GM21619 (cell line): ENCODE data around the gene CHD9NB.

ENCODE experiments used
- ATAC-seq: cut with Tn5 transposase; IDR thresholded peaks from one replicate; pipeline ENCODE4 v1.9.1; 2021; ENCODE audit not compliant: unreplicated experiment

Gene CHD9NB

DNA sequence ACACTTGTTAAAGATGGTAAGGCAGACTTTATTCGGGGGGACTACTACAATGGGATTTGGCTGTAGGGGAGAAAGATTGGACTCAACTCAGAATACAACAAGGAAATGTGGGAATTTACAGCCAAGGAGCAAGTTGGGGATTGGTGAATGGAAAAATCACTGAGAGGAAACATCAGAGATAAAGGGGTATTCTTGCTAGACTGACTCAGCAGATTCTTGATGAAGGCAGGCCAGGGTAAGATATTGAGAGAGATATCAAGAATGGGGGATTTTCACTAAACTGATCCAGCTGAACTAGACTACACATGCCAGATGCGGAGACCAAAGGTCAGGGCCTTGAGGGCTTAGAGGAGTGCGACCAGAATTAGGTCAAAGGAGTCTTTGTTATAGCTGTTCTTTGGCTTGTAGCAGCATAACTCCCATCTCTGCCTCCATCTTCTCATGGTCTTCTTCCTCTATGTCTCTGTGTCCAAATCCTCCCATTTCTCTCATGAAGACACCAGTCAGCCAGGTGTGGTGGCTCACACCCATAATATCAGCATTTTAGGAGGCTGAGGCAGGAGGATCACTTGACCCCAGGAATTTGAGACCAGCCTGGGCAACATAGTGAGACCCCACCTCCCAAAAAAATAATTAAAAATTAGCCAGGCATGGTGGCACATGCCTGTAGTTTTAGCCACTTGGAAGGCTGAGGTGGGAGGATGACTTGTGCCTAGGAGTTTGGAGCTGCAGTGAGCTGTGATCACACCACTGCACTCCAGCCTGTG is 17.3 kb downstream of the CHD9NB start:
- no peak for ATAC-seq

DNA sequence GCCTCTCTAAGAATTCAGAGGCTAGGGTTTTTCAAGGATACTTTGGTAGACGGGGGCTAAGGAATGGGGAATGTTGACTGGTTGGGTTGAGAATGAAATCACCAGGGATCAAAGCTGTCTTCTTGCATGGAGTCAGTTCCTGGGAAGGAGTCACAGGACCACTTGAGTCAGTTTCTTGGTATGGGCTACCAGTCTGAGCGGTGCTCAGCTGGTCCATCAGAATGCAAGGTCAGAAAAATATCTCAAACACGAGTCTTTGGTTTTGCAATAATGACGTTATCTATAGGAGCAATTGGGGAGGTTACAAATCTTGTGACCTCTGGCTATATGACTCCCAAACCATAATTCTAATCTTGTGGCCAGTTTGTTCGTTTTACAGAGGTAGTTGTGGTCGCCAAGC is 18.4 kb downstream of the CHD9NB start:
- ATAC-seq = no peak

DNA sequence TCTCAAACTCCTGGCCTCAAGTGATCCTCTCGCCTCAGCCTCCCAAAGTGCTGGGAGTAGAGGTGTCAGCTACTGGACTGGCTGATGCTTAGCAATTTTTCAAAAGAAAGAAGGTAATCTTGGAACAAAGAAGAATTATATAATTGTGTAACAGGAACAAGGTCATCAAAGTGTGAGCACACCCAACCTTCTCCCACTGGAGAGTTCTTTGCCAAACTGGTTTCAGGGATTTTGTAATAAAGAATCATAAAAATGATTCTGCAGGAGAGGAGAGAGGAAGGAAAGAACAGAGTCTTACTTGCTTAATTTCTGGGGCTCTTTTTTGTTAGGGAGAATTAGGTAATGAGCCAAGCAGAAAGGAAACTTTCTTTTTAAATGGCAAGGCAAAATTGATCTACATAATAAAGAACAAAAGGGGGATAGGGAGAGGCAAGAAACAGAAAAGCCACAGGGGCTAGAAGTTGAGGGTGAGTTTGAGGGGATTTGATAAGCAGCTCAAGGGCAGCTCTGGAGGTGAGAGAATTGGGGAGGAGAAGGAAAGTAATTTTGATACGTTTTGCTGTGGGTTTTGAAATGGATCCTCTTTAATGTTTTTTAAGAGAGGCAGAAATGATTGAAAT is 21.3 kb downstream of the CHD9NB start:
- ATAC-seq = no peak

DNA sequence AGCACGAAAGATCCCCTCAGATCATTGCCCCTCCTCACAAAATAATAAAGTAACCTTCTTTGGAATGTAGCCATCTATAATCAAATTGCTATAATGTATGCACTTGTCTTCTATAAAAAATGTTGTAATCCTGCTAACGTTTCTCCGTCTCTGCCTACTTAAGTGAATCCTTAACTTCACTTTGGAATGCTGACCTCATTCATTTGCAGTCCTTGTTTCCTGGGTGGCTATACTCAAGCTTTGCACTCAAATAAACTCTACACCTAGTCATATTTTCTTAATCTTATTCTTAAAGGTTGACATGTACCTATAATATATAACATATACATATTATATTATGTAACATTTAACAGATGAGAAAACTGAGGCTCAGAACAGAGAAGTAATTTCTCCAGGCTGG is 22.7 kb downstream of the CHD9NB start:
- ATAC-seq = no peak

DNA sequence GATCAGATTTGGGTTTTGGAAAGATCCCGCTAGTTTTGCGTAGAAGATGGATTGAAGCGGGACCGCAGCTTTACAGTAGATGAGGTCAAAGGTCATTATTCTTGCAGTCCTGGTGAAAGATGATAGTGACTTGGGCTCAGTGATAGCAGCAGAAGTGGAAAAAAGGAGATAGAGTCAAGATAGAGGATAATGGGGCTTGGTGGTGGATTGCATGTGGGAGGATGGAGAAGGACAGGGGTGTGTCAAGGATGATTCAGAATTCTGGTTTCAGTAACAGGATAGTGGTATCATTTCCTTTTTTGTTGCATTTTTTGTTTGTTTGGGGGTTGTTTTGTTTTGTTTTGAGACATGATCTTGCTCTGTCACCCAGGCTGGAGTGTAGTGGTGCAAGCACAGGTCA is 28.7 kb downstream of the CHD9NB start:
- ATAC-seq = no peak

DNA sequence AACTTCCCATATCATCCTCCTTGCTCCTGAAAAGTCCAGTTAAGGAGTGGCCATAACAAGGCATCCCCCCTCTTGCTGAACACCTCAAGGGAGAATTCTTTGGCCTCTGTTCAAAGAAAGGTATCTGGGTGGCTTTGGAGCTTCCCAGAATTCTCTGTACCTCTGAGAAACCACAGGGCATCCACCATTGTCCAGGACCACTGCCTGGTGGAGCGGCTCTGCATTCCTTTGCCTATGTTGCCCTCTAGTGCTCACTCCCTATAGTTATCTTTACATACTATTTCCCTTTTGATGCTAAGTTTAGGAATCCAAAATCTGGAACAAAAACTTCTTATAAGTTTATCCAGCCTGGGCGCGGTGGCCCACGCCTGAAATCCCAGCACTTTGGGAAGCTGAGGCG is 30.3 kb downstream of the CHD9NB start:
- peak; percentile 56 for ATAC-seq

DNA sequence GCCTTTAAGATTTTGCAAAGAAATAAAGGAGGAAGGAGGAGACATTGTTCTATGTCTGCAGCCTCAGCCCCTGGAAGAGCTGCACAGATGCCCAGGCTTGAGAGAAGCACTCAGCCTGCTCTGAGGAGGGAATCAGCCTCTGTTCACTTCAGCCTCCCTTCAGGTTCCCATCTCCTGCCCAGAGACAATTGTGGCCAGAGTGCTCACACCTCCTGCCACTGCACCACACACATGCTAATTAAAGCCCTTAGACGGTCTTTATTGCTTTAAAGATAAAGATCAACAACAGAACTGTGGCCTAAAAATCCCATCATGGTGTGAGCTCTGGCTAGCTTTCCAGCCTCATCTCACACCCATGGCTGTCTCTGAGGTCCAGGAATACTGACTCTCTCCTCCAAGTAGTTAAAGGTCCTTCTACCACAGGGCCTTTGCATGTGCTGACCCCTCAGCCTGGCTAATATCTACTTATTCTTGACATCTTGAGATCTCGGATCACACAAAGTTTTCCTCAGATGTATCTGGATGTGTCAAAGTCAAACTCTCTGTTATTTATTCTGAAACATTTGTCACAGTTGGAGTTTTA is 33.8 kb downstream of the CHD9NB start:
- no peak for ATAC-seq

DNA sequence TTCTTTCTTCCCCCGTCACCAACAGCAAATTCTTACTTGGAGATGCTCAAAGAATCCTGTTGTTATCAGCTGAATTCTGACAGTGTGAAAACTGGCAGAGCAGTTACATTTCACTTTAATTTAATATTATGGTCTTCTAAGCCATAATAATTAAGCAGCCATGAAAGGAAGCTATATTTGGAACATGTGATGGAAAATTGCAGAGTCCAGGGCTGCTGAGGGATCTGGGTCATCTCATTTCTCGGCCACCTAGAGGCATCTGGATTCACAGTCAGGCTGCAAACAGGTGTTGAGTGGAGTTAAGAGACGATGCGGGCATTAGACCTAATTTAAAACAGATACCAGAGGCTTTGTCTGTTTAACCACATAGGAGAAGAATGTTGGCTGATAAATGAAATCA is 38.4 kb downstream of the CHD9NB start:
- no peak for ATAC-seq

DNA sequence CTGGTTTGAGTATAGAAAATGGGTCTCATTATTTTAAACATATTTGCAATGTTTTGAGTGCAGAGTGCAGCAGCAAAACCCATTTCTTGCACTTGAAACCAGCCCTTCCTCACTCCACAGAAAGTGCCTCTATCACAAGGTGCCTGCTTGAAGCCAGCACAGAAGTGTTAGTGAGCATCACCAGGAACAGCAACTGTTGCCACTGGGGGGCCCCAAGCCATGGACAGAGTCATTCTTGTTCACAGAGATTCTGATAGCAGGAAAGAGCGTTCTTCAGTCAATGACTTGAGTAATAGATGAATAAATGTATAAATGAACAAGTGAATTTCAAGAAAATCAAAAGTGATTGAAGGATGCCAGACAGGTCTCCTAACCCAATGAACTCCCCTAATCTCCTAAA is 45.6 kb downstream of the CHD9NB start:
- ATAC-seq = no peak

DNA sequence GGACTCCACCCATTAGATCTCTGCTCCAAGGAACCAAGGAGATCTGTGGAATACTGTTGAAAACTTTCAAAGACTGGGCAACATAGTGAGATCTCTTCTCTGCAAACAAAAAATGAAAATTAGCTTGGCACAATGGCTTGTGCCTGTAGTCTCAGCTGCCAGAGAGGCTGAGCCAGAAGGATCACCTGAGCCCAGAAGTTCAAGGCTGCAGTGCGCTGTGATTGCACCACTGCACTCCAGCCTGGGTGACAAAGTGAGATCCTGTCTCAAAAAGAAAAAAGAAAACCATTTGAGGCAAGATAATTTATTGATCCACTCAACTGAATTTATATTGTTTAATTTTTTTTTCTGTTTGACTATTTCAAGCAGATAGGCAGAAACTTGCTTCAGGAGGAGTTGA is 54.8 kb downstream of the CHD9NB start:
- no peak for ATAC-seq

DNA sequence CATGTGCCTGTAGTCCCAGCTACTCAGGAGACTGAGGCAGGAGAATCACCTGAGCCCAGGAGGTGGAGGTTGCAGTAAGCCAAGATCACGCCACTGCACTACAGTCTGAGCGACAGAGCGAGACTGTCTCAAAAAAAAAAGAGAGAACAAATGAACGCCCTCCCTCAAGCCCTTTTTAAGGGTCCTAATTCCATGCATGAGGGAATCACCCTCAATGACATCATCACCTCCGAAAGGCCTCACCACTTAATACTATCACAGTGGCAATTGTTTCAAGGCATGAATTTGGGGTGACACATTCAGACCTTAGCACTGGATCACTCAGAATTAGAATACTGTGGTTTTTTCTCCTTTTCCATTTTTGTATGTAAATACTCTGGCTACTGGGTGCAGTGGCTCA is 57.8 kb downstream of the CHD9NB start:
- ATAC-seq = no peak

DNA sequence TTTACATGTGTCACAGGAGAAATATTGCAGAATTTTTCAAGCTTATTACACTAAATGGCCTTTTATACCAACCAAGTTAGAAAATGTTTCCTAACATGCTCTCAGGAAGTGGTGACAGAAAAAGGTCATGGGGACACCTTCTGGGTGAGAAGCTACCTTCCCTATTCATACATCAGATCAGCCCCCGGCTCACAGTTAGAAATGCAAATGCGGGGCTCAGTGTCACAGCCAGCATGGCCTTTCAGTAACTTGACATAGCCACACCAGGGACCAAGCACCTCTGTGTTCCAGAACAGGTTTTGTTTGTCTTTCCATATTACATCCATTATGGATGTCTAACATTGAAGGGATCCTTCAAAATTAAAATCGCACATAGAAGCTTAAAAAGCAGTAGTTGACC is 59.5 kb downstream of the CHD9NB start:
- ATAC-seq = no peak

DNA sequence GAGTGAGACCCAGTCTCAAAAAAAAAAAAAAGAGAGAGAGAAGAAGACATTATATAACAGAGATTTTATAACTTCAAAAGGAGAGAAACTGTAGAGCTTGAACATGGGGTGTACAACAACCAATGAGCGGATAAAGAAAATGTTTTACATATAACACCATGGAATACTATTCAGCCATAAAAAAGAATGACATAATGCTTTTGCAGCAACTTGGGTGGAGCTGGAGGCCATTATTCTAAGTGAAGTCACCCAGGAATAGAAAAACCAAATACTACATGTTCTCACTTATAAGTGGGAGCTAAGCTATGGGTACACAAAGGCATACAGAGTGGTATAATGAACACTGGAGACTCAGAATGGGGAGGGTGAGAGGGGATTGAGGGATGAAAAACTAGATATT is 61.1 kb downstream of the CHD9NB start:
- no peak for ATAC-seq
